ENCODE measurements around the gene ESM1.

Gene ESM1

GRCh38 chr5:54985301-54986268 is at the start of gene ESM1:
Gene ESM1, minus strand, starts transcription at chr5:54985593. Its CDS starts 76 bp downstream, at chr5:54985517.
- no peak for TF ChIP-seq RAD21 (IDR thresholded peaks at IDR 0.05; ENCODE audit: low read depth)
- TF ChIP-seq FOXM1 (IDR thresholded peaks at IDR 0.05; ENCODE audit: borderline replicate concordance, low read depth): no peak
- TF ChIP-seq CEBPB (IDR thresholded peaks at IDR 0.05): no peak
- no peak for TF ChIP-seq CREB1 (IDR thresholded peaks at IDR 0.05; ENCODE audit: low read depth)
- peak; percentile 65 for TF ChIP-seq MAX (IDR thresholded peaks at IDR 0.05)

- TF ChIP-seq REST (IDR thresholded peaks at IDR 0.05; ENCODE audit: low read depth) (no peak), TAF1 (IDR thresholded peaks at IDR 0.05; ENCODE audit: low read depth) (no peak), FOXM1 (IDR thresholded peaks at IDR 0.05; ENCODE audit: borderline replicate concordance, low read depth) (no peak), RAD21 (IDR thresholded peaks at IDR 0.05; ENCODE audit: low read depth) (no peak)
These were observed 48.2 kb upstream of the ESM1 start for GRCh38 chr5:55033568-55033967.

GRCh38 chr5:55031492-55031891 is 46.1 kb upstream of the ESM1 start:
- no peak for TF ChIP-seq NFIC (IDR thresholded peaks at IDR 0.05)
- TF ChIP-seq FOXM1 (IDR thresholded peaks at IDR 0.05; ENCODE audit: borderline replicate concordance, low read depth): no peak
- TF ChIP-seq TCF12 (IDR thresholded peaks at IDR 0.05; ENCODE audit: low read depth): no peak
- no peak for TF ChIP-seq USF1 (IDR thresholded peaks at IDR 0.05)
- no peak for TF ChIP-seq CREB1 (IDR thresholded peaks at IDR 0.05; ENCODE audit: low read depth)
- TF ChIP-seq TAF1 (IDR thresholded peaks at IDR 0.05; ENCODE audit: low read depth): no peak
- TF ChIP-seq RAD21 (IDR thresholded peaks at IDR 0.05; ENCODE audit: low read depth): no peak
- TF ChIP-seq EP300 (IDR thresholded peaks at IDR 0.05; ENCODE audit: borderline replicate concordance): no peak

GRCh38 chr5:55030676-55031369 is 45.4 kb upstream of the ESM1 start:
- no peak for TF ChIP-seq TEAD4 (IDR thresholded peaks at IDR 0.05)
- TF ChIP-seq EP300 (IDR thresholded peaks at IDR 0.05; ENCODE audit: borderline replicate concordance): no peak
- no peak for TF ChIP-seq MAX (IDR thresholded peaks at IDR 0.05)
- no peak for TF ChIP-seq YY1 (IDR thresholded peaks at IDR 0.05; ENCODE audit: low read depth)
- TF ChIP-seq USF1 (IDR thresholded peaks at IDR 0.05): no peak
- no peak for TF ChIP-seq CREB1 (IDR thresholded peaks at IDR 0.05; ENCODE audit: low read depth)
- TF ChIP-seq RAD21 (IDR thresholded peaks at IDR 0.05; ENCODE audit: low read depth): no peak
- no peak for TF ChIP-seq TAF1 (IDR thresholded peaks at IDR 0.05; ENCODE audit: low read depth)
- no peak for TF ChIP-seq REST (IDR thresholded peaks at IDR 0.05; ENCODE audit: low read depth)
- TF ChIP-seq FOXM1 (IDR thresholded peaks at IDR 0.05; ENCODE audit: borderline replicate concordance, low read depth): no peak
- TF ChIP-seq EGR1 (IDR thresholded peaks at IDR 0.05): no peak
- no peak for TF ChIP-seq NFIC (IDR thresholded peaks at IDR 0.05)
- no peak for TF ChIP-seq TCF12 (IDR thresholded peaks at IDR 0.05; ENCODE audit: low read depth)
- no peak for TF ChIP-seq CEBPB (IDR thresholded peaks at IDR 0.05)
- TF ChIP-seq ZBTB7A (IDR thresholded peaks at IDR 0.05; ENCODE audit: low read depth): no peak

GRCh38 chr5:55030220-55030619 is 44.8 kb upstream of the ESM1 start:
- TF ChIP-seq NFIC (IDR thresholded peaks at IDR 0.05): no peak
- no peak for TF ChIP-seq TCF12 (IDR thresholded peaks at IDR 0.05; ENCODE audit: low read depth)
- no peak for TF ChIP-seq TAF1 (IDR thresholded peaks at IDR 0.05; ENCODE audit: low read depth)
- TF ChIP-seq EGR1 (IDR thresholded peaks at IDR 0.05): no peak
- TF ChIP-seq MAX (IDR thresholded peaks at IDR 0.05): no peak
- TF ChIP-seq YY1 (IDR thresholded peaks at IDR 0.05; ENCODE audit: low read depth): no peak
- TF ChIP-seq ZBTB7A (IDR thresholded peaks at IDR 0.05; ENCODE audit: low read depth): no peak

All from Ishikawa (cell line).